Measurements from ENCODE around the gene BRI3BP. TPM values are rescaled to one million over a fixed set of nuclear protein-coding genes. Genes with fewer than 3 reads are reported as not detected.
A peak's percentile ranks its signal among the peaks of the same experiment; 100 is the strongest.

Gene BRI3BP
- total and polyA plus RNA-seq, 9 of the 15 experiments (the other 6 are each of a cell fraction or from before 2014, with no cell fraction given): 12.3 to 25.0 (median 16.6) TPM

DNA sequence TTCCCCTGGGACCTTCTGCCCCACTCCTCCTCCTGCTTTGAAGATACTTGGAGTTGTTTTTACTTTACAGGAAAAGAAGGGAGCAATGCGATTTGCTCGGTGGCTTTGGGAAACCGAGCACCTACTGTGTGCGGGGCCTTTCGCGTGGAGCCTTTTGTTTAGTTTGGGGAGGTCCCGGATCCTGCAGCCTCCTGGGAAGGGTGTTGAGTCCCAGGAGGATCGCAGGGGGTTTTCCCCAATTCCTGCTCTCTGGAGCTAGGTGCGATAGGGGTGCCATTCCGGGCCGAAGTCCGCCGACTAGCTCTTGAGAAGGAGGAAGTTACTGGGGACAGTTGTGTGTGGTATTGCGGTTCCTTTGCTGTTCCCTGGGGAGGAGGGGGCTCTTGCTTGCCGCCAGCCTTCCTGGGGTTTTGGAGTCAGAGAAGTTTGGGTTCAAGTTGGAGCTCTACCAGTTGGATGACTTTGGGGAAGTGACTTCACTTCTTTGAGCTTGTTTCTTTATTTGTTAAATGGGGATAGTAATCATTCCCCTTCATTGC is 1.1 kb downstream of the BRI3BP start (continued):
- TF ChIP-seq RCOR1 (IDR thresholded peaks at IDR 0.05; ENCODE audit: borderline replicate concordance in 1 of 2, low read depth in 2 of 2, low read length in 2 of 2): 0 out of 4 replicates have a peak, but pooled peaks of 1 of the 2 experiments have one; percentile 13

DNA sequence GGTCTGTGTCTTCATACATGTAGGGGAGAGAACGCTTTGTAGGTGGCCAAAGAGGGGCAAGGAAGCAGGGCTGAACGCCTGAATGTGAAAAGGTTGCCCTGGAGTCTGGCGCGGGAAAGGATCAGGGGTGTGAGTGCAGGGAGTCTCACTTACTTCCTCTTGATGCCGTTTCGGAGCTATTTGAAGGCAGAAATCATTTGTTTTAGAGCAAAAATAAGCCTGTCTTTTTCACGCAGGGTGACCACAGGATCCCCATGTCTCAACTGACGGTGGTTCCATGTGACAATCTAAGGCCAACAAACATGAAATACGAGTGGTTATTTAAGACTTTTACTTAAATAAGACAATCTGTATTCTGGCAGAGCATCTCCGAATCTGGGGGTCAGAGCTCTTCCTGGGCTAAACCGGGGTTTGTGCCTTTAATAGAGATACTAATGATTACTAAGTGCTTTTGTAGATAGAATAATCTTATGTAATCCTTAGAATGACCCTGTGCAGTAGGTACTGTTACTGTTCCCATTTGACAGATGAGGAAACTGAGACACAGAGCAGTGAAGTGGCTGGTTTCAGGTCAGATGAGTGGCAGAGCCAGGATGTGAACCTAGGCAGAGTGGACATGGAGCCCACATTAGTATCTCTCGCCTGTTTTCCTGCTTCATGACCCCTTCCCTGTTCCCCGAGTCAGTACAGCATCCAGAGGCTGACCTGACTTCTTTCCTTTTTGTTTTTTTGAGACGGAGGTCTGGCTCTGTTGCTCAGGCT is 1.9 kb downstream of the BRI3BP start:
- no TSS peak for BruUV-seq (replicated peaks)
- ATAC-seq (peak; percentile 32), FAIRE-seq (peak; percentile 11), DNase-seq (ENCODE audit: extremely low read depth in 1 of 4, low spot score in 3 of 4) (peak in 2 of 4 experiments; percentile 50 to 56)
- Histone ChIP-seq H3K79me2 (ENCODE audit: control insufficient read depth, insufficient read depth, low read length) (peaks cover 59% of the 10 kb centered on the region), H3K4me3 (peak overlapping the region; percentile 83), H3K36me3 (ENCODE audit: control insufficient read depth, insufficient read depth, low read length) (peaks cover 13% of the 10 kb centered on the region; the same call in 1 of the 3 replicates), H3K4me2 (ENCODE audit: insufficient read depth, low read length) (peak overlapping the region; percentile 82), H3K27ac (ENCODE audit: extremely low read depth, low read depth, low read length) (peak overlapping the region; percentile 82), H2AFZ (ENCODE audit: low read depth, low read length) (peak overlapping the region; percentile 81), H3K27me3 (ENCODE audit: control insufficient read depth in 2 of 2, insufficient read depth in 2 of 2, low read length in 2 of 2) (no peaks in the 10 kb centered on the region), H3K9me1 (ENCODE audit: control insufficient read depth, insufficient read depth, low read length) (no peaks in the 10 kb centered on the region), H3K9me3 (replicated peaks; ENCODE audit: control insufficient read depth, insufficient read depth, low read depth, low read length) (no peaks in the 10 kb centered on the region), H4K20me1 (replicated peaks; ENCODE audit: control insufficient read depth, insufficient read depth, low read length) (no peaks in the 10 kb centered on the region), H3K9ac (ENCODE audit: insufficient read depth in 1 of 2, low read depth in 2 of 2, low read length in 2 of 2) (peak overlapping the region; percentile 79; a peak in 3 of 4 replicates), H3K4me1 (replicated peaks in 1 of 2; ENCODE audit: control insufficient read depth in 2 of 2, insufficient read depth in 2 of 2, low read length in 2 of 2) (peaks cover 18 to 31% of the 10 kb centered on the region in 2 experiments)
- ChIA-PET POLR2A (interaction anchor here (0.6 to 1.6 kb wide), 4 partner anchors 14 to 431 kb away, joined by 3 to 6 read pairs (median 3); partner anchors contain the start of gene AACS), CTCF (ENCODE audit: low intra/inter-chr PET ratio) (no interaction called here)
- 26% methylated on average over 14 of the region's 14 CpGs for WGBS (ENCODE audit: insufficient coverage, low coverage, missing lambda C conversion rate)
- in situ Hi-C loops (cut with MboI) (no loop called here), intact Hi-C loops (cut with micrococcal nuclease) (loop anchor here (2.0 kb wide), 1 partner anchor 55 kb away; no protein-coding TSS in a partner anchor)
- no peak for TF ChIP-seq ZNF217 (CRISPR knock-in tag; IDR thresholded peaks at IDR 0.05)
- TF ChIP-seq ZNF146 (CRISPR knock-in tag; IDR thresholded peaks at IDR 0.05; ENCODE audit: unreplicated experiment): no peak
- no peak for TF ChIP-seq ZNF324 (CRISPR knock-in tag; IDR thresholded peaks at IDR 0.05)
- no peak for TF ChIP-seq NCOA2 (IDR thresholded peaks at IDR 0.05; ENCODE audit: partially characterized antibody in 2 of 2)
- peak; percentile 98 for TF ChIP-seq RBM25 (IDR thresholded peaks at IDR 0.05; ENCODE audit: low read depth, low read length, severe bottlenecking)
- TF ChIP-seq FOXP1 (CRISPR knock-in tag; IDR thresholded peaks at IDR 0.05): no peak
- TF ChIP-seq CBX1 (IDR thresholded peaks at IDR 0.05; ENCODE audit: low read depth): peak; percentile 66; the same call in 1 of the 2 replicates
- no peak for TF ChIP-seq BDP1 (IDR thresholded peaks at IDR 0.05; ENCODE audit: insufficient read depth, insufficient read length)
- TF ChIP-seq NR3C1 (CRISPR knock-in tag; IDR thresholded peaks at IDR 0.05): no peak
- peak; percentile 47 for TF ChIP-seq PHF20 (IDR thresholded peaks at IDR 0.05; ENCODE audit: partially characterized antibody)
- TF ChIP-seq HMGN3 (IDR thresholded peaks at IDR 0.05; ENCODE audit: borderline replicate concordance, extremely low read depth, insufficient read length, low read depth, low read length): no peak
- 0 out of 2 replicates have a peak, but pooled peaks have one; percentile 43 for TF ChIP-seq ZNF24 (IDR thresholded peaks at IDR 0.05)
- TF ChIP-seq MCM5 (IDR thresholded peaks at IDR 0.05; ENCODE audit: low read depth): no peak
- TF ChIP-seq ZNF224 (CRISPR knock-in tag; IDR thresholded peaks at IDR 0.05): no peak
- no peak for TF ChIP-seq ZNF384 (IDR thresholded peaks at IDR 0.05; ENCODE audit: low read depth, low read length)
